IPS-18a (cell line): ENCODE data around the gene FOXN1.
"Not testable (repeated sequence)": the region's sequence is repeated elsewhere in the genome, so short reads cannot be mapped to it uniquely, and the experiment has no call there.

Source experiments
- H3K27ac ChIP-seq: one replicate; pipeline ENCODE4 v1.5.1; 2013; ENCODE audit warnings: low read length
- H3K27me3 ChIP-seq: one replicate; pipeline ENCODE4 v1.6.1; 2013; ENCODE audit warnings: mild to moderate bottlenecking, low read length; ENCODE audit not compliant: control insufficient read depth, insufficient read depth
- H3K36me3 ChIP-seq: one replicate; pipeline ENCODE4 v1.6.1; 2013; ENCODE audit warnings: low read depth, low read length; ENCODE audit not compliant: control insufficient read depth
- H3K4me1 ChIP-seq: one replicate; pipeline ENCODE4 v1.6.1; 2013; ENCODE audit warnings: low read depth, low read length; ENCODE audit not compliant: control insufficient read depth
- H3K4me3 ChIP-seq: one replicate; pipeline ENCODE4 v1.5.1; 2013; ENCODE audit warnings: low read length
- H3K9ac ChIP-seq: one replicate; pipeline ENCODE4 v1.6.1; 2013; ENCODE audit warnings: mild to moderate bottlenecking, low read length, moderate library complexity
- H3K9me3 ChIP-seq: one replicate; pipeline ENCODE4 v1.6.1; 2013; ENCODE audit warnings: low read depth, low read length; ENCODE audit not compliant: control insufficient read depth

FOXN1 gene

GRCh38 chr17:28505986-28506665, at the start of gene FOXN1:
Gene FOXN1, plus strand, starts transcription at chr17:28506348. Its CDS starts 17,622 bp downstream, at chr17:28523970.
- Histone ChIP-seq H3K9me3 (no peaks in the 10 kb centered on the region), H3K27me3 (no peaks in the 10 kb centered on the region), H3K9ac (no peak within 1 kb of the TSS), H3K36me3 (no peaks in the 10 kb centered on the region), H3K4me3 (no peak within 1 kb of the TSS), H3K4me1 (peaks cover 7% of the 10 kb centered on the region), H3K27ac (no peak within 1 kb of the TSS)

GRCh38 chr17:28457890-28458289, 48.3 kb upstream of the FOXN1 start:
- no peaks in the 10 kb centered on the region for H3K9me3 ChIP-seq
- H3K9ac ChIP-seq, result no peak overlapping the region
- no peak overlapping the region for H3K4me3 ChIP-seq
- H3K4me1 ChIP-seq, result no peaks in the 10 kb centered on the region
- H3K27me3 ChIP-seq, result no peaks in the 10 kb centered on the region
- no peak overlapping the region for H3K27ac ChIP-seq
- H3K36me3 ChIP-seq, result no peaks in the 10 kb centered on the region

GRCh38 chr17:28458881-28459280, 47.3 kb upstream of the FOXN1 start:
- not testable (repeated sequence) for H3K27me3 ChIP-seq, H3K9ac ChIP-seq, H3K36me3 ChIP-seq, H3K4me3 ChIP-seq, H3K9me3 ChIP-seq, H3K4me1 ChIP-seq, H3K27ac ChIP-seq

- Histone ChIP-seq H3K9me3 (no peaks in the 10 kb centered on the region), H3K4me3 (no peak overlapping the region), H3K36me3 (no peaks in the 10 kb centered on the region)
Observed at GRCh38 chr17:28460901-28461300, 45.2 kb upstream of the FOXN1 start.

GRCh38 chr17:28466001-28466400, 40.1 kb upstream of the FOXN1 start:
- Histone ChIP-seq H3K9me3 (no peaks in the 10 kb centered on the region), H3K9ac (no peak overlapping the region), H3K36me3 (no peaks in the 10 kb centered on the region), H3K27ac (no peak overlapping the region), H3K4me1 (no peaks in the 10 kb centered on the region), H3K27me3 (no peaks in the 10 kb centered on the region), H3K4me3 (no peak overlapping the region)

More at GRCh38 chr17:28460901-28461300, 45.2 kb upstream of the FOXN1 start:
- Histone ChIP-seq H3K9ac (no peak overlapping the region), H3K27ac (no peak overlapping the region), H3K27me3 (no peaks in the 10 kb centered on the region), H3K4me1 (no peaks in the 10 kb centered on the region)

GRCh38 chr17:28466521-28467048, 39.6 kb upstream of the FOXN1 start:
- H3K9me3 ChIP-seq, result no peaks in the 10 kb centered on the region
- H3K9ac ChIP-seq, result no peak overlapping the region
- H3K4me1 ChIP-seq, result no peaks in the 10 kb centered on the region
- H3K27ac ChIP-seq, result no peak overlapping the region
- H3K36me3 ChIP-seq, result no peaks in the 10 kb centered on the region
- no peaks in the 10 kb centered on the region for H3K27me3 ChIP-seq
- H3K4me3 ChIP-seq, result no peak overlapping the region

- Histone ChIP-seq H3K27me3 (no peaks in the 10 kb centered on the region), H3K9me3 (no peaks in the 10 kb centered on the region), H3K36me3 (no peaks in the 10 kb centered on the region), H3K27ac (no peak overlapping the region), H3K4me1 (no peaks in the 10 kb centered on the region), H3K9ac (no peak overlapping the region), H3K4me3 (no peak overlapping the region)
Observed at GRCh38 chr17:28467456-28468025, 38.6 kb upstream of the FOXN1 start.

GRCh38 chr17:28468033-28468735, 38.0 kb upstream of the FOXN1 start:
- H3K27ac ChIP-seq, H3K4me3 ChIP-seq, H3K4me1 ChIP-seq, H3K9me3 ChIP-seq, H3K27me3 ChIP-seq, H3K9ac ChIP-seq, H3K36me3 ChIP-seq: not testable (repeated sequence)

GRCh38 chr17:28468781-28469180, 37.4 kb upstream of the FOXN1 start:
- Histone ChIP-seq H3K9me3 (no peaks in the 10 kb centered on the region), H3K9ac (no peak overlapping the region), H3K4me1 (no peaks in the 10 kb centered on the region), H3K36me3 (no peaks in the 10 kb centered on the region), H3K4me3 (no peak overlapping the region), H3K27me3 (no peaks in the 10 kb centered on the region), H3K27ac (no peak overlapping the region)

GRCh38 chr17:28469376-28469775, 36.8 kb upstream of the FOXN1 start:
- Histone ChIP-seq H3K9ac (no peak overlapping the region), H3K36me3 (no peaks in the 10 kb centered on the region), H3K9me3 (no peaks in the 10 kb centered on the region), H3K4me3 (no peak overlapping the region), H3K4me1 (no peaks in the 10 kb centered on the region), H3K27me3 (no peaks in the 10 kb centered on the region), H3K27ac (no peak overlapping the region)

- no peaks in the 10 kb centered on the region for H3K27me3 ChIP-seq
Observed at GRCh38 chr17:28470266-28470913, 35.8 kb upstream of the FOXN1 start.

More at GRCh38 chr17:28470266-28470913, 35.8 kb upstream of the FOXN1 start:
- no peak overlapping the region for H3K9ac ChIP-seq
- H3K36me3 ChIP-seq, result no peaks in the 10 kb centered on the region
- no peak overlapping the region for H3K4me3 ChIP-seq
- H3K9me3 ChIP-seq, result no peaks in the 10 kb centered on the region
- no peaks in the 10 kb centered on the region for H3K4me1 ChIP-seq
- H3K27ac ChIP-seq, result no peak overlapping the region
